Esophagus squamous epithelium (tissue), 4 donors: Measurements from ENCODE around the gene NCOA7.

ENCODE experiments used
- POLR2A ChIP-seq, 4 donors: fragments of 450-650 bp; IDR thresholded peaks; one replicate each; pipeline ENCODE4 v1.6.1; 2017; ENCODE audit warnings: antibody characterized with exemption in 4 of 4, mild to moderate bottlenecking in 4 of 4, moderate library complexity in 3 of 4
- TF ChIP-seq, protein P1 (sequence below), 6 experiments: fragments of 450-650 bp in 4 of 6; fragments of 200-600 bp in 2 of 6; sonication (generic) in 2 of 6; IDR thresholded peaks; one replicate each; pipeline ENCODE4 v1.5.1; 2016 to 2019; ENCODE audit warnings: antibody characterized with exemption in 6 of 6, mild to moderate bottlenecking in 4 of 6, moderate library complexity in 4 of 6

DNA sequence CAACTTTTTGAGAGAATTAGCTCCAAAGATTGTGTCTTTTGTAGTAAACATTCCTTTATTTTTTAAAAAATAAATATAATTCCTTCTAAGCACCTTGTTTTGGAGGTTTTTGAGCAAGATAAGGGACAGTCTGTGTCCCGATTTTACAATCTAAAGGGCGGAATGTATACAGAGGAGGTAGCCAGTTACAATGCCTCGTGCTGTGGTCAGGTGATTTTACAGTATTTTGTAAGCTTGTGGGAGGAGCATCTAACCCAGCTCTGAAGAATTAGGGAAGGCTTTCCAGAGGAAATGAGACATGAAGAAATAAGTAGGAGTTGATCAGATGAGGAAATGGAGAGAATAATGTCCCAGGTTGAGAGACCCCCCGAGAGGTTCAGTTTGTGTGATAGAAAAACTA is 167.1 kb downstream of the NCOA7 start:
- peak in 1 of 4 donors; percentile 34 for TF ChIP-seq POLR2A (IDR thresholded peaks at IDR 0.05)
- TF ChIP-seq, protein P1, sequence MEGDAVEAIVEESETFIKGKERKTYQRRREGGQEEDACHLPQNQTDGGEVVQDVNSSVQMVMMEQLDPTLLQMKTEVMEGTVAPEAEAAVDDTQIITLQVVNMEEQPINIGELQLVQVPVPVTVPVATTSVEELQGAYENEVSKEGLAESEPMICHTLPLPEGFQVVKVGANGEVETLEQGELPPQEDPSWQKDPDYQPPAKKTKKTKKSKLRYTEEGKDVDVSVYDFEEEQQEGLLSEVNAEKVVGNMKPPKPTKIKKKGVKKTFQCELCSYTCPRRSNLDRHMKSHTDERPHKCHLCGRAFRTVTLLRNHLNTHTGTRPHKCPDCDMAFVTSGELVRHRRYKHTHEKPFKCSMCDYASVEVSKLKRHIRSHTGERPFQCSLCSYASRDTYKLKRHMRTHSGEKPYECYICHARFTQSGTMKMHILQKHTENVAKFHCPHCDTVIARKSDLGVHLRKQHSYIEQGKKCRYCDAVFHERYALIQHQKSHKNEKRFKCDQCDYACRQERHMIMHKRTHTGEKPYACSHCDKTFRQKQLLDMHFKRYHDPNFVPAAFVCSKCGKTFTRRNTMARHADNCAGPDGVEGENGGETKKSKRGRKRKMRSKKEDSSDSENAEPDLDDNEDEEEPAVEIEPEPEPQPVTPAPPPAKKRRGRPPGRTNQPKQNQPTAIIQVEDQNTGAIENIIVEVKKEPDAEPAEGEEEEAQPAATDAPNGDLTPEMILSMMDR (IDR thresholded peaks at IDR 0.05): no peak
